SK-N-MC (cell line): Measurements from ENCODE around the gene RBM20.

Source experiments
- EZH2 ChIP-seq: fragments of 200-600 bp; sonication (generic); IDR thresholded peaks from one replicate; pipeline ENCODE4 v1.6.1; 2017; ENCODE audit warnings: antibody characterized with exemption
- POLR2AphosphoS5 ChIP-seq: IDR thresholded peaks from 2 replicates; pipeline ENCODE4 v1.6.1; 2012; ENCODE audit warnings: mild to moderate bottlenecking, low read depth, low read length, borderline replicate concordance

- TF ChIP-seq POLR2AphosphoS5 (no peak), EZH2 (no peak)
Measured at GRCh38 chr10:110652475-110653118, 8.5 kb downstream of the RBM20 start.
